A673 (cell line): ENCODE results near the gene TRUB2. TPM values are rescaled to one million over a fixed set of nuclear protein-coding genes. Genes with fewer than 3 reads are reported as not detected.

Source experiments
- BruUV-seq: library from RNA; stranded (reverse); fragments of 400-500 nt; replicated peaks from 2 replicates; lab custom pipeline; 2021; lab: Mats Ljungman, UMichigan
- CTCF ChIA-PET: fragments of 300-600 bp; sonication (Branson Sonifier 250); formaldehyde crosslinking; loops from one replicate; lab custom pipeline; 2022; ENCODE audit warnings: antibody characterized with exemption; lab: Charles Lee
- POLR2A ChIA-PET: fragments of 300-600 bp; sonication (Branson Sonifier 250); formaldehyde crosslinking; loops from one replicate; lab custom pipeline; 2022; ENCODE audit warnings: antibody characterized with exemption; ENCODE audit not compliant: low non-redundant PET; lab: Charles Lee
- DNase-seq: peaks from one replicate; pipeline ENCODE4 v3.0.0-alpha.2; 2015; ENCODE audit warnings: low spot score
- H3K27ac ChIP-seq: fragments of 200-600 bp; sonication (generic); 2 replicates; pipeline ENCODE4 v1.5.1; 2016; ENCODE audit warnings: mixed run types, low read depth, mild to moderate bottlenecking, mixed read lengths, antibody characterized with exemption, low read length; ENCODE audit not compliant: poor library complexity, severe bottlenecking
- H3K27me3 ChIP-seq: fragments of 200-600 bp; sonication (generic); replicated peaks from 2 replicates; pipeline ENCODE4 v1.6.1; 2017; ENCODE audit warnings: mixed run types, low read depth, mild to moderate bottlenecking, mixed read lengths, antibody characterized with exemption, low read length; ENCODE audit not compliant: insufficient read depth, poor library complexity
- H3K36me3 ChIP-seq: fragments of 200-600 bp; sonication (generic); 2 replicates; pipeline ENCODE4 v1.6.1; 2016; ENCODE audit warnings: mixed run types, mild to moderate bottlenecking, mixed read lengths, antibody characterized with exemption, low read length; ENCODE audit not compliant: insufficient read depth, poor library complexity, severe bottlenecking
- H3K4me1 ChIP-seq: fragments of 200-600 bp; sonication (generic); 2 replicates; pipeline ENCODE4 v1.6.1; 2017; ENCODE audit warnings: mixed run types, mild to moderate bottlenecking, mixed read lengths, antibody characterized with exemption, low read length; ENCODE audit not compliant: insufficient read depth, poor library complexity, severe bottlenecking
- H3K4me3 ChIP-seq: fragments of 200-600 bp; sonication (generic); 2 replicates; pipeline ENCODE4 v1.5.1; 2016; ENCODE audit warnings: low read depth, mixed run types, mild to moderate bottlenecking, mixed read lengths, low read length; ENCODE audit not compliant: poor library complexity, severe bottlenecking
- H3K9me3 ChIP-seq: fragments of 200-600 bp; sonication (generic); 2 replicates; pipeline ENCODE4 v1.6.1; 2016; ENCODE audit warnings: mixed run types, low read depth, mild to moderate bottlenecking, mixed read lengths, antibody characterized with exemption, low read length; ENCODE audit not compliant: poor library complexity, severe bottlenecking
- EZH2 ChIP-seq: fragments of 200-600 bp; sonication (generic); IDR thresholded peaks from 2 replicates; pipeline ENCODE4 v1.6.1; 2017; ENCODE audit warnings: borderline replicate concordance, low read depth, mild to moderate bottlenecking, mixed read lengths, antibody characterized with exemption, low read length; ENCODE audit not compliant: poor library complexity, severe bottlenecking
- intact Hi-C: fragments of 100-400 bp; cut with micrococcal nuclease; formaldehyde crosslinking; loops from one replicate; pipeline ENCODE4 v1.10.0; 2022; ENCODE audit not compliant: unreplicated experiment
- total RNA-seq: library from RNA; stranded (reverse); gene quantifications from 2 replicates; pipeline ENCODE4 v1.2.3, GENCODE V29; 2021
- TF ChIP-seq, protein P1 (sequence below): fragments of 300-800, 200-600 bp; sonication (generic); conservative IDR thresholded peaks from 2 replicates; pipeline ENCODE4 v1.5.1; 2017; ENCODE audit warnings: low read depth, mild to moderate bottlenecking, antibody characterized with exemption, low read length, moderate library complexity, mixed read lengths

The TRUB2 gene
- total RNA-seq, 1 experiment from 2014 or later: 57.4 TPM

- ChIA-PET CTCF (no interaction called here), POLR2A (no interaction called here)
- no peaks in the 10 kb centered on the region for H3K9me3 ChIP-seq
- BruUV-seq: no TSS peak
- no peak overlapping the region for H3K27ac ChIP-seq
- H3K4me3 ChIP-seq: no peak overlapping the region
- peaks cover 13% of the 10 kb centered on the region for H3K4me1 ChIP-seq
- intact Hi-C loops: no loop called here
- TF ChIP-seq, protein P1, sequence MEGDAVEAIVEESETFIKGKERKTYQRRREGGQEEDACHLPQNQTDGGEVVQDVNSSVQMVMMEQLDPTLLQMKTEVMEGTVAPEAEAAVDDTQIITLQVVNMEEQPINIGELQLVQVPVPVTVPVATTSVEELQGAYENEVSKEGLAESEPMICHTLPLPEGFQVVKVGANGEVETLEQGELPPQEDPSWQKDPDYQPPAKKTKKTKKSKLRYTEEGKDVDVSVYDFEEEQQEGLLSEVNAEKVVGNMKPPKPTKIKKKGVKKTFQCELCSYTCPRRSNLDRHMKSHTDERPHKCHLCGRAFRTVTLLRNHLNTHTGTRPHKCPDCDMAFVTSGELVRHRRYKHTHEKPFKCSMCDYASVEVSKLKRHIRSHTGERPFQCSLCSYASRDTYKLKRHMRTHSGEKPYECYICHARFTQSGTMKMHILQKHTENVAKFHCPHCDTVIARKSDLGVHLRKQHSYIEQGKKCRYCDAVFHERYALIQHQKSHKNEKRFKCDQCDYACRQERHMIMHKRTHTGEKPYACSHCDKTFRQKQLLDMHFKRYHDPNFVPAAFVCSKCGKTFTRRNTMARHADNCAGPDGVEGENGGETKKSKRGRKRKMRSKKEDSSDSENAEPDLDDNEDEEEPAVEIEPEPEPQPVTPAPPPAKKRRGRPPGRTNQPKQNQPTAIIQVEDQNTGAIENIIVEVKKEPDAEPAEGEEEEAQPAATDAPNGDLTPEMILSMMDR: no peak
- peaks cover 19% of the 10 kb centered on the region for H3K36me3 ChIP-seq
- no peak for DNase-seq
- H3K27me3 ChIP-seq: no peaks in the 10 kb centered on the region
These were observed 3.4 kb upstream of the TRUB2 start for GRCh38 chr9:128325629-128326028.

DNA sequence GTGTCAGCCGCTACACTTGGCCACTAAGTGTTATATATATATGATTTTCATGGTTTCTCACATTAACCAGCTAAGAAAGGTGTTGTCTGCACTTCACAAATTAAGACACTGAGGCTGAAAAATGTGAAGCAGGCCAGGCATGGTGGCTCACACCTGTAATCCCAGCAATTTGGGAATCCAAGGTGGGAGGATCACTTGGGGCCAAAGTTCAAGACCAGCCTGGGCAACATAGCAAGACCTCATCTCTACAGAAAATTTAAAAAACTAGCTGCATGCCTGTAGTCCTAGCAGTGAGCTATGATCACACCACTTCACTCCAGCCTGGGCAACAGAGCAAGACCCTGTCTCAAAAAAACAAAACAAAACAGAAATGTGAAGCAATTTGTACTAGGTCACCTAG lies 2.2 kb upstream of the TRUB2 start:
- Histone ChIP-seq H3K4me3 (no peak overlapping the region), H3K36me3 (peaks cover 19% of the 10 kb centered on the region), H3K27me3 (no peaks in the 10 kb centered on the region), H3K27ac (no peak overlapping the region), H3K9me3 (no peaks in the 10 kb centered on the region), H3K4me1 (peaks cover 13% of the 10 kb centered on the region)
- TF ChIP-seq, protein P1: no peak
- TF ChIP-seq EZH2: no peak
- no TSS peak for BruUV-seq
- intact Hi-C loops: no loop called here
- no peak for DNase-seq
- ChIA-PET POLR2A (no interaction called here), CTCF (no interaction called here)

DNA sequence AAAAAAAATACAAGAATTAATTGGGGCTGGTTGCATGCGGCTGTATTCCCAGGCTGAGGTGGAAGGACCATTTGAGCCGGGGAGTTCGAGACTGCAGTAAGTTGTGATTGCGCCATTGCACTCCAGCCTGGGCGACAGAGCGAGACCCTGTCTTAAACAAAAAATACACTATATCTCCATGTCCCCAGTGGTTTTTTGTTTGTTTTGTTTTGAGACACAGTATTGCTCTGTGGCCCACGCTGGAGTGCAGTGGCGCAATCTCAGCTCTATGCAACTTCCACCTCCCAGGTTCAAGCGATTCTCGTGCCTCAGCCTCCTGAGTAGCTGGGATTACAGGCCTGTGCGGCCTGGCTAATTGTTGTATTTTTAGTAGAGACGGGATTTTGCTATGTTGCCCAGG lies 1.5 kb upstream of the TRUB2 start:
- ChIA-PET CTCF (no interaction called here), POLR2A (no interaction called here)
- peaks cover 19% of the 10 kb centered on the region for H3K36me3 ChIP-seq
- TF ChIP-seq, protein P1: no peak
- TF ChIP-seq EZH2: no peak
- H3K4me3 ChIP-seq: peak overlapping the region; percentile 98
- H3K9me3 ChIP-seq: no peaks in the 10 kb centered on the region
- H3K27me3 ChIP-seq: no peaks in the 10 kb centered on the region
- no TSS peak for BruUV-seq
- peaks cover 13% of the 10 kb centered on the region for H3K4me1 ChIP-seq
- peak overlapping the region; percentile 98 for H3K27ac ChIP-seq
- DNase-seq: no peak
- intact Hi-C loops: no loop called here
